Neutrophil (primary cell): ENCODE measurements around the gene ARFGEF2.

Source experiments
- H3K27ac ChIP-seq: fragments of 200-600 bp; sonication (generic); 2 replicates; pipeline ENCODE4 v1.5.1; 2016; ENCODE audit warnings: mild to moderate bottlenecking, moderate library complexity
- H3K27me3 ChIP-seq: fragments of 200-600 bp; sonication (generic); 2 replicates; pipeline ENCODE4 v1.6.0; 2016; ENCODE audit warnings: mild to moderate bottlenecking
- H3K36me3 ChIP-seq: fragments of 200-600 bp; sonication (generic); 2 replicates; pipeline ENCODE4 v1.5.1; 2017
- H3K4me1 ChIP-seq, 2 experiments: fragments of 200-600 bp in 1 of 2; sonication (generic) in 1 of 2; 1 replicate in 1 of 2; 2 replicates in 1 of 2; pipeline versions ENCODE4 v1.5.1 to v1.6.1; 2013 to 2016; ENCODE audit warnings: low read depth in 1 of 2, low read length in 1 of 2, mild to moderate bottlenecking in 1 of 2, moderate library complexity in 1 of 2; ENCODE audit not compliant: control insufficient read depth in 1 of 2, insufficient read depth in 1 of 2
- H3K4me3 ChIP-seq, 2 experiments: fragments of 200-600 bp in 1 of 2; sonication (generic) in 1 of 2; 1 replicate in 1 of 2; 2 replicates in 1 of 2; pipeline ENCODE4 v1.5.1; 2013 to 2016; ENCODE audit warnings: low read depth in 1 of 2, low read length in 1 of 2, mild to moderate bottlenecking in 1 of 2, moderate library complexity in 1 of 2
- H3K9me3 ChIP-seq: fragments of 200-600 bp; sonication (generic); 2 replicates; pipeline ENCODE4 v1.5.1; 2016
- TF ChIP-seq, protein P1 (sequence below): fragments of 200-600 bp; sonication (generic); IDR thresholded peaks from 2 replicates; pipeline ENCODE4 v1.5.1; 2016; ENCODE audit warnings: antibody characterized with exemption

ARFGEF2 gene

GRCh38 chr20:48893374-48893773, 28.1 kb upstream of the ARFGEF2 start:
- Histone ChIP-seq H3K9me3 (peaks cover 3% of the 10 kb centered on the region), H3K27me3 (no peaks in the 10 kb centered on the region), H3K36me3 (no peaks in the 10 kb centered on the region), H3K4me3 (no peak overlapping the region), H3K27ac (no peak overlapping the region), H3K4me1 (no peaks in the 10 kb centered on the region)
- TF ChIP-seq, protein P1, sequence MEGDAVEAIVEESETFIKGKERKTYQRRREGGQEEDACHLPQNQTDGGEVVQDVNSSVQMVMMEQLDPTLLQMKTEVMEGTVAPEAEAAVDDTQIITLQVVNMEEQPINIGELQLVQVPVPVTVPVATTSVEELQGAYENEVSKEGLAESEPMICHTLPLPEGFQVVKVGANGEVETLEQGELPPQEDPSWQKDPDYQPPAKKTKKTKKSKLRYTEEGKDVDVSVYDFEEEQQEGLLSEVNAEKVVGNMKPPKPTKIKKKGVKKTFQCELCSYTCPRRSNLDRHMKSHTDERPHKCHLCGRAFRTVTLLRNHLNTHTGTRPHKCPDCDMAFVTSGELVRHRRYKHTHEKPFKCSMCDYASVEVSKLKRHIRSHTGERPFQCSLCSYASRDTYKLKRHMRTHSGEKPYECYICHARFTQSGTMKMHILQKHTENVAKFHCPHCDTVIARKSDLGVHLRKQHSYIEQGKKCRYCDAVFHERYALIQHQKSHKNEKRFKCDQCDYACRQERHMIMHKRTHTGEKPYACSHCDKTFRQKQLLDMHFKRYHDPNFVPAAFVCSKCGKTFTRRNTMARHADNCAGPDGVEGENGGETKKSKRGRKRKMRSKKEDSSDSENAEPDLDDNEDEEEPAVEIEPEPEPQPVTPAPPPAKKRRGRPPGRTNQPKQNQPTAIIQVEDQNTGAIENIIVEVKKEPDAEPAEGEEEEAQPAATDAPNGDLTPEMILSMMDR: no peak

- Histone ChIP-seq H3K4me3 (no peak overlapping the region), H3K4me1 (no peaks in the 10 kb centered on the region), H3K36me3 (no peaks in the 10 kb centered on the region), H3K27ac (no peak overlapping the region), H3K27me3 (no peaks in the 10 kb centered on the region), H3K9me3 (no peaks in the 10 kb centered on the region)
- TF ChIP-seq, protein P1: no peak
Observed at GRCh38 chr20:48897305-48898010, 24.1 kb upstream of the ARFGEF2 start.

DNA sequence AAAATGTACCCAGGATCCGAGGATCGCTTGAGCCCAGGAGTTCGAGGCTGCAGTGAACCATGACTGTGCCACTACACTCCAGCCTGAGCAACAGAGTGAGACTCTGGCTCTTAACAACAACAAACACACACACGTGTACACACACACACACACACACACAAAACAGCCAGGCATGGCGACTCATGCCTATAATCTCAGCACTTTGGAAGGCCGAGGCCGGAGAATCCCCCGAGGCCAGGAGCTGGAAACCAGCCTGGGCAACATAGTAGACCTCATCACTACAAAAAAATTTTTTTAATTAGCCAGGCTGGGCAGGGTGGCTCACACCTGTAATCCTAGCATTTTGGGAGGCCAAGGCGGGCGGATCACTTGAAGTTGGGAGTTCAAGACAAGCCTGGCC, 23.3 kb upstream of the ARFGEF2 start:
- Histone ChIP-seq H3K9me3 (no peaks in the 10 kb centered on the region), H3K4me1 (no peaks in the 10 kb centered on the region), H3K27me3 (no peaks in the 10 kb centered on the region), H3K27ac (no peak overlapping the region), H3K4me3 (no peak overlapping the region), H3K36me3 (no peaks in the 10 kb centered on the region)
- TF ChIP-seq, protein P1: no peak

DNA sequence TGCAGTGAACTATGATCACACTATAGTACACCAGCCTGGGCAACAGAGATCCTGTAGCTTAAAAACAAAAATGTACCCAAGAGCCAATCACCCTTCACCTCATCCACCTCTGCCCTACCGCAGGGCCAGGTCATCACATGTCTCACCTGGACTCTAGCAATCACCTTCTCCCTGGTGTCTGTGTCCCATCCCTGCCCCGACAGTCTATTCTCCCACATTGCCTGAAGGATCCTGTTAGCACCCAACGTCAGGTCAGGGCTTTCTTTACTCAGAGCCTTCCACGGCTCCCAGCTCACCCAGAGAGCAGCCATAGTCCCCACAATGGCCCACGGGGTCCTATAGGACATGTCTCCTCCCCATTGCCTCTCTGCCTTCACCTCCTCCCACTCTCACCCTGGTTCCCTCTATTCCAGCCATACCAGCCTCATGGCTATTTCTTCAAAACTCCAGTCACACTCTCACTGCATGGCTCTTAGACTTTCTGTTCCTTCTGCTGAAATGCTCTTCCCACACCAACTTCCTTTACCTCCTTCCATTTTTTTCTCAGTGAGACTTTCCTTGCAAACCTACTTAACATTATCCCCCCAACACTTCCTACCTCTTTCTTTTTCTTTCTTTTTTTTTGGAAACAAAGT, 22.5 kb upstream of the ARFGEF2 start:
- H3K36me3 ChIP-seq: no peaks in the 10 kb centered on the region
- no peaks in the 10 kb centered on the region for H3K4me1 ChIP-seq
- H3K9me3 ChIP-seq: no peaks in the 10 kb centered on the region
- no peak overlapping the region for H3K4me3 ChIP-seq
- no peaks in the 10 kb centered on the region for H3K27me3 ChIP-seq
- no peak overlapping the region for H3K27ac ChIP-seq
- TF ChIP-seq, protein P1: no peak

DNA sequence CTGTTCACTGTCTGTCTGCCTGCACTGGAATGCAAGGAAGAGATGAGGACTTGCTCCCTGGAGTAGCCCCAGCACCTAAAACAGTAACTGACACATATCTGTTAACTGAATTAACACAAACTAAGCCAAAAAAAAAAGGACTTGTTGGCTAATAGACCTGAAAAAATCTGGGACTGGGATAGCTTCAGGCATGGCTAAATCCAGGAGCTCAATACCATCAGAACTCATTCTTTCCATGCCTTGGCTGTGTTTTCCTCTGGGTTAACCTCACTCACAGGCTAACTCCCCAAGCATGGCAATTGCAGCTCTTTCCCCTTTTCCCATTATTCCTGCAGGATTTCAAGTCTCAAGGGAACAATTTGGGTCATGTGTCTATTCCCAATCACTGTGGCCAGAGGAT, 21.6 kb upstream of the ARFGEF2 start:
- TF ChIP-seq, protein P1: no peak

More for the DNA sequence above, 21.6 kb upstream of the ARFGEF2 start:
- Histone ChIP-seq H3K36me3 (no peaks in the 10 kb centered on the region), H3K27me3 (no peaks in the 10 kb centered on the region), H3K27ac (no peak overlapping the region), H3K9me3 (no peaks in the 10 kb centered on the region), H3K4me3 (no peak overlapping the region), H3K4me1 (peaks cover 0 to 4% of the 10 kb centered on the region in 2 experiments)
